Astrocyte of the hippocampus (primary cell): ENCODE data around the gene AHCY.
"Not testable (repeated sequence)": the region's sequence is repeated elsewhere in the genome, so short reads cannot be mapped to it uniquely, and the experiment has no call there.

ENCODE experiments used
- DNase-seq: peaks from one replicate; pipeline ENCODE4 v3.0.0; 2011; ENCODE audit warnings: low read depth, low spot score

AHCY gene

GRCh38 chr20:34302723-34303533, at the start of gene AHCY:
Gene AHCY, minus strand, starts transcription at chr20:34303355. Its CDS starts 85 bp downstream, at chr20:34303270.
- peak; percentile 98 for DNase-seq

- DNase-seq, result no peak
Measured at GRCh38 chr20:34350095-34350494, 46.9 kb upstream of the AHCY start.

- DNase-seq, result no peak
Measured at GRCh38 chr20:34347571-34347970, 44.4 kb upstream of the AHCY start.

GRCh38 chr20:34346533-34346865, 43.3 kb upstream of the AHCY start:
- DNase-seq, result not testable (repeated sequence)

GRCh38 chr20:34345839-34346532, 42.8 kb upstream of the AHCY start:
- DNase-seq, result not testable (repeated sequence)

- no peak for DNase-seq
Measured at GRCh38 chr20:34345402-34345736, 42.2 kb upstream of the AHCY start.

- no peak for DNase-seq
Measured at GRCh38 chr20:34344238-34344637, 41.1 kb upstream of the AHCY start.

GRCh38 chr20:34343458-34344211, 40.5 kb upstream of the AHCY start:
- DNase-seq, result no peak

- not testable (repeated sequence) for DNase-seq
Measured at GRCh38 chr20:34341199-34341598, 38.0 kb upstream of the AHCY start.

GRCh38 chr20:34340726-34341125, 37.6 kb upstream of the AHCY start:
- DNase-seq, result not testable (repeated sequence)

- DNase-seq, result no peak
Measured at GRCh38 chr20:34337982-34338726, 35.0 kb upstream of the AHCY start.

GRCh38 chr20:34337544-34337943, 34.4 kb upstream of the AHCY start:
- DNase-seq, result no peak

GRCh38 chr20:34334654-34335407, 31.7 kb upstream of the AHCY start:
- peak; percentile 32 for DNase-seq

- DNase-seq, result no peak
Measured at GRCh38 chr20:34333786-34334185, 30.6 kb upstream of the AHCY start.

GRCh38 chr20:34332262-34332920, 29.2 kb upstream of the AHCY start:
- no peak for DNase-seq

GRCh38 chr20:34331838-34332237, 28.7 kb upstream of the AHCY start:
- DNase-seq, result no peak

GRCh38 chr20:34330861-34331544, 27.8 kb upstream of the AHCY start:
- not testable (repeated sequence) for DNase-seq

- DNase-seq, result peak; percentile 11
Measured at GRCh38 chr20:34328928-34329677, 25.9 kb upstream of the AHCY start.

- not testable (repeated sequence) for DNase-seq
Measured at GRCh38 chr20:34328207-34328606, 25.1 kb upstream of the AHCY start.
